ENCODE measurements around the gene B4GALT2. TPM values are rescaled to one million over a fixed set of nuclear protein-coding genes. Genes with fewer than 3 reads are reported as not detected.

Gene B4GALT2
- total RNA-seq, 2 experiments from 2014 or later = 0.57 to 1.4 TPM

- H2AFZ ChIP-seq (ENCODE audit: low read length) = peak overlapping the region; percentile 73
- peaks cover 55% of the 10 kb centered on the region for H3K4me1 ChIP-seq (ENCODE audit: insufficient read depth, low read length, poor library complexity, severe bottlenecking)
- H3K27ac ChIP-seq (ENCODE audit: low read depth, low read length, poor library complexity, severe bottlenecking) = peak overlapping the region; percentile 86
- peak overlapping the region; percentile 98 for H3K4me3 ChIP-seq (ENCODE audit: low read depth, low read length, poor library complexity, severe bottlenecking)
- intact Hi-C loops (cut with micrococcal nuclease; ENCODE audit: unreplicated experiment) = loop anchor here (1.0 to 2.0 kb wide), 3 partner anchors 39 to 379 kb away; partner anchors contain the start of genes CCDC24, IPO13 and KDM4A
- H4K20me1 ChIP-seq (ENCODE audit: insufficient read depth, low read length) = no peaks in the 10 kb centered on the region
- POLR2A ChIA-PET = interaction anchor here (0.5 to 0.8 kb wide), 4 partner anchors 19 to 805 kb away, joined by 3 to 4 read pairs (median 3); no protein-coding TSS in a partner anchor
- CTCF ChIA-PET (ENCODE audit: unreplicated experiment) = interaction anchor here (1.7 kb wide), 1 partner anchor 25 kb away, joined by 12 read pairs; no protein-coding TSS in a partner anchor
- no peaks in the 10 kb centered on the region for H3K9me2 ChIP-seq (ENCODE audit: insufficient read depth, low read length)
- no peaks in the 10 kb centered on the region for H3K36me3 ChIP-seq (ENCODE audit: insufficient read depth, low read length)
- TF ChIP-seq EZH2phosphoT487 (IDR thresholded peaks at IDR 0.05; ENCODE audit: borderline replicate concordance, low read depth, low read length) = no peak
- TF ChIP-seq CTCF (conservative IDR thresholded peaks at IDR 0.05; ENCODE audit: low read length) = no peak
- peak overlapping the region; percentile 98 for H3K4me2 ChIP-seq (ENCODE audit: low read length)
- no TSS peak for BruUV-seq (replicated peaks)
- H3K9me3 ChIP-seq (ENCODE audit: low read length) = no peaks in the 10 kb centered on the region
- H3K79me2 ChIP-seq (ENCODE audit: insufficient read depth, low read depth, low read length) = no peaks in the 10 kb centered on the region
- peak; percentile 96 for DNase-seq (ENCODE audit: low spot score)
These were observed 51.0 kb downstream of the B4GALT2 start for GRCh38 chr1:44029911-44030604.

GRCh38 chr1:44030605-44031251 lies 51.7 kb downstream of the B4GALT2 start:
- Histone ChIP-seq H3K9me3 (ENCODE audit: low read length) (no peaks in the 10 kb centered on the region), H3K79me2 (ENCODE audit: insufficient read depth, low read depth, low read length) (no peaks in the 10 kb centered on the region), H4K20me1 (ENCODE audit: insufficient read depth, low read length) (no peaks in the 10 kb centered on the region), H3K9me2 (ENCODE audit: insufficient read depth, low read length) (no peaks in the 10 kb centered on the region), H2AFZ (ENCODE audit: low read length) (peak overlapping the region; percentile 73), H3K4me3 (ENCODE audit: low read depth, low read length, poor library complexity, severe bottlenecking) (peak overlapping the region; percentile 98), H3K4me1 (ENCODE audit: insufficient read depth, low read length, poor library complexity, severe bottlenecking) (peaks cover 49% of the 10 kb centered on the region), H3K36me3 (ENCODE audit: insufficient read depth, low read length) (no peaks in the 10 kb centered on the region), H3K4me2 (ENCODE audit: low read length) (peak overlapping the region; percentile 98), H3K27ac (ENCODE audit: low read depth, low read length, poor library complexity, severe bottlenecking) (peak overlapping the region; percentile 86)
- no TSS peak for BruUV-seq (replicated peaks)
- ChIA-PET CTCF (ENCODE audit: unreplicated experiment) (interaction anchor here (0.6 to 1.7 kb wide), 4 partner anchors 13 to 792 kb away, joined by 3 to 12 read pairs (median 8); no protein-coding TSS in a partner anchor), POLR2A (interaction anchor here (0.6 to 1.0 kb wide), 3 partner anchors 37 to 85 kb away, joined by 3 to 4 read pairs (median 3); no protein-coding TSS in a partner anchor)
- intact Hi-C loops (cut with micrococcal nuclease; ENCODE audit: unreplicated experiment) = loop anchor here (1.0 to 2.0 kb wide), 3 partner anchors 39 to 380 kb away; partner anchors contain the start of genes CCDC24, IPO13 and KDM4A
- peak; percentile 57 for TF ChIP-seq CTCF (conservative IDR thresholded peaks at IDR 0.05; ENCODE audit: low read length)
- TF ChIP-seq EZH2phosphoT487 (IDR thresholded peaks at IDR 0.05; ENCODE audit: borderline replicate concordance, low read depth, low read length) = no peak
- peak; percentile 78 for DNase-seq (ENCODE audit: low spot score)
